SHP77 (cell line): ENCODE measurements around the gene ECSIT.
A peak's percentile ranks its signal among the peaks of the same experiment; 100 is the strongest.
"Not testable (repeated sequence)": the region's sequence is repeated elsewhere in the genome, so short reads cannot be mapped to it uniquely, and the experiment has no call there.

Experiments
- DNase-seq, 2 experiments: peaks; one replicate each; lab custom pipeline; 2025; lab: John Stamatoyannopoulos, UW

The ECSIT gene, protein sequence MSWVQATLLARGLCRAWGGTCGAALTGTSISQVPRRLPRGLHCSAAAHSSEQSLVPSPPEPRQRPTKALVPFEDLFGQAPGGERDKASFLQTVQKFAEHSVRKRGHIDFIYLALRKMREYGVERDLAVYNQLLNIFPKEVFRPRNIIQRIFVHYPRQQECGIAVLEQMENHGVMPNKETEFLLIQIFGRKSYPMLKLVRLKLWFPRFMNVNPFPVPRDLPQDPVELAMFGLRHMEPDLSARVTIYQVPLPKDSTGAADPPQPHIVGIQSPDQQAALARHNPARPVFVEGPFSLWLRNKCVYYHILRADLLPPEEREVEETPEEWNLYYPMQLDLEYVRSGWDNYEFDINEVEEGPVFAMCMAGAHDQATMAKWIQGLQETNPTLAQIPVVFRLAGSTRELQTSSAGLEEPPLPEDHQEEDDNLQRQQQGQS

DNA sequence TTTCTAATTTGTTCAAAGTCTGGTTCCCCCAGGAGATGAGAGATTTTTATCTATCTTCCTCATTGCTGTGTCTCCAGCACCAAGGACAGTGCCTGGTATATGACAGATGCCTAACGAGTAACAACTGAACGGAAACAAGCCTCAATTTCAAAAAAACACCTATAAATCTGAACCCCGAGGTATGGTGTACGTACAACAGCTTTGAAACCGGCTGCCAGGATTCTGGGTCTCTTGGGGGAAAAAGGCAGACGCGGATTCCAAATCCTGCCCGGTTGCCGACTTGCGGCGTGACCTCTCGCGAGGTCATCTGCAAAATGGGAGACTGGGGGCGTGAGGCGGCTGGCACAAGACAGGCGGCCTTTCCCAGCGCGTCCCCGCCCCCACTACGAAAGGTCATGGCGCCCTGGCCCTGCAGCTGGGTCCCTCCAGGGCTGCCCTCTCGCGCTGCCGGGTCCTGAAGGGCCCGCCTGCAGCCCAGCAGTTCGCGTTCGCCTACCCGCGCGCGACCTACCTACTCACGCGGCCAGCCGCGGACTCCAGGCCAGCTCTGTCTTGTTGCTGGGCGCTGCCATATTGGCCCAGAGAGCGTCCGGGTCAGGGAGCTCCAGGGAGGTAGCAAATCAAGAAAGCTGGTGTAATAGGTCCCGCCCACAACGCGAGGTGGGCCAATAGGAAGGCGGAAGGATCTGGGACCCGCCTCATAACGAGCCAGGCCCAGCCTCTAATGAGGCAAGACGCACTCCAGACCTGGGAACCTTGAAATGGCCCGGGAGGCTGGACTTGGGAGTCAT, at the start of gene ECSIT:
Gene ECSIT (minus strand): TSS at position 584 of the 791 bp plus-strand sequence. CDS start 9,964 bp downstream, outside the sequence.
- DNase-seq = peak; percentile 97

DNA sequence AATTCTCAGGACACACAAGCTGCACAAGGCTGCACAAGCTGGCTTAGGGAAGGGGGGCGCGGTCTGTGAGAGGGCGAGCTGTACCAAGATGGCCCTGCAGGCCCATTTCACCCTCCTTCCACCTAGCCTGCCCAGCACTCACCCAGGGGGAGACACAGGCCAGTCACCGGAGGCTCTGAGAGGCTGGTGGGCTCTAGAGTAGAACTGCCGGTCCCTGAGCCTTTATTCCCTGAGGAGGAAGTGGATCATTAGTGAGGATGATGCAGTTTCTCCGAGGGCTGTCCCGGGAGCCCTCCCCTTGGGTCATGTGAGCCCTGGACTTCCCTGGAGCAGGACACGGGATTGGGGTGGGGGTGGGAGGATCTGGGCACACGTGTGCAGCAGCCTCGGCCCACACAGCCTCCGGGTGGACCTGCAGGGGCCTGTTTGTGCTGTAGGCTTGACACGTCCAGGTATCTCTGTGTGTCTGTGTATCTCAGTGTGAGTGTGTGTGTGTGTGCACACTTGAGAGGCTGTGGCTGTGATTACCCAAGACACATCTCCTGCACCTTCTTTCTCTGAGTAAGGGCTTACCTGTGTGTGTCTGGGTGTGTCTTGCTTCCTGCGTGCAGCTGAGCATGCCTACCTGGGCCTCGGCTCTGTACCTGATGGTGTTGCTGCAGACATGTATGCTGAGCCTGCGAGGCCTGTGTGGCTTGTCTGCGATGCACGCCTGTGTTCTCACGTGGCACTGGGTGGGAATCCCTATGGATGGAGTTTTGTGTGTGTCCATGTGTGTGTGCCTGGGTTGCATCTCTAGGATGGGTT, 48.7 kb upstream of the ECSIT start, which contains the start of gene ACP5:
Gene ACP5 (minus strand): TSS at position 195 of the 807 bp plus-strand sequence. CDS start 328 bp downstream, outside the sequence.
- DNase-seq = no peak

DNA sequence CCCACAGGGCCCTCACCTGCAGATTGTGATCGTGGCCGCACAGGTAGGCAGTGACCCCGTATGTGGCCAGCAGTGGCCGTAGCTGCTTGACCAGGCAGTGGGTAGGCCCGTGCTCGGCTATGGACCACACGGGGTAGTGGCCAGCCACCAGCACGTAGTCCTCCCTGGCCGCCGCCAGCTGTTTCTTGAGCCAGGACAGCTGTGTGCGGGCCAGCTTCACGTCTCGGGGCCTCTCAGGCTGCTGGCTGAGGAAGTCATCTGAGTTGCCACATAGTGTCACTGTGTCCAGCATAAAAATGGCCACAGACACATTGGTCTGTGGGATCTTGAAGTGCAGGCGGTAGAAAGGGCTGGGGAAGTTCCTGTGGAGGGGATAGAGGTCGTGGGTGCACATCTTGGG, 47.3 kb upstream of the ECSIT start:
- DNase-seq = no peak

DNA sequence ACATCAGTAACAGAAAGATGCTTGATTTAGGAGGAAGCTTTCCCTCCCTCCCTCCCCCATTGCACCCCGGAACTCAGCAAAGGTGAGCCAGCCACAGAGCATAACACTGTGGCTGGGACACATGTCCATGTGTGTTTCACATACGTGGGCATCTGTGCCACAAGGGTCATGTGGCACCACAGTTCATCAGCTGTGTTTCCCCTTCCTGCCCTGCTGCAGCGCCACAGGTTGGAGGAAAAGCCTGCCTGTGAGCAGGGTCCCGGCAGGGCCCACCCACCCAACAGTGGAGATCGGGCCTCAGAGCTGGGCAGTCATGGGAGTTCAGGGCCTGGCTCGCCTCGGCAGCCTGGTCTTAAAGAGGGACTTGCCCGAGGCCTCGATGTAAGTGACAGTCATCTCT, 45.8 kb upstream of the ECSIT start:
- DNase-seq = no peak

DNA sequence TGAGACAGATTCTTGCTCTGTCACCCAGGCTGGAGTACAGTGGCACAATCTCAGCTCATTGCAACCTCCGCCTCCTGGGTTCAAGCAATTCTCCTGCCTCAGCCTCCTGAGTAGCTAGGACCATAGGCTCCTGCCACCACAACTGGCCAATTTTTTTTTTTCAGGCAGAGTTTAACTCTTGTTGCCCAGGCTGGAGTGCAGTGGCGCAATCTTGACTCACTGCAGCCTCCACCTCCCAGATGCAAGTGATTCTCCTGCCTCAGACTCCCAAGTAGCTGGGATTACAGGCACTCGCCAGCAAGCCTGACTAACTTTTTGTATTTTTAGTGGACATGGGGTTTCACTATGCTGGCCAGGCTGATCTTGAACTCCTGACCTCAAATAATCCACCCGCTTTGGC, 44.8 kb upstream of the ECSIT start:
- not testable (repeated sequence) for DNase-seq

DNA sequence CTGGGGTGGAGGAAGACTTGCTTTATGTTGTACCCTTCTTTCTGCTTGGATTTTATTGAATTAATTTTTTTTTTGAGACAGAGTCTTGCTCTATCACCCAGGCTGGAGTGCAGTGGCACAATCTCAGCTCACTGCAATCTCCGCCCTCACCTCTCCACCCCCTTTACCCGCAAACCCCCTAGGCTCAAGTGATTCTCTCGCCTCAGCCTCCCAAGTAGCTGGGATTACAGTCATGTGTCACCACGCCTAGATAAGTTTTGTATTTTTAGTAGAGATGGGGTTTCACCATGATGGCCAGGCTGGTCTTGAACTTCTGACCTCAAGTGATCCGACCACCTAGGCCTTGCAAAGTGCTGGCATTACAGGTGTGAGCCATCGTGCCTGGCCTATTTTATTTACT, 44.4 kb upstream of the ECSIT start:
- not testable (repeated sequence) for DNase-seq

DNA sequence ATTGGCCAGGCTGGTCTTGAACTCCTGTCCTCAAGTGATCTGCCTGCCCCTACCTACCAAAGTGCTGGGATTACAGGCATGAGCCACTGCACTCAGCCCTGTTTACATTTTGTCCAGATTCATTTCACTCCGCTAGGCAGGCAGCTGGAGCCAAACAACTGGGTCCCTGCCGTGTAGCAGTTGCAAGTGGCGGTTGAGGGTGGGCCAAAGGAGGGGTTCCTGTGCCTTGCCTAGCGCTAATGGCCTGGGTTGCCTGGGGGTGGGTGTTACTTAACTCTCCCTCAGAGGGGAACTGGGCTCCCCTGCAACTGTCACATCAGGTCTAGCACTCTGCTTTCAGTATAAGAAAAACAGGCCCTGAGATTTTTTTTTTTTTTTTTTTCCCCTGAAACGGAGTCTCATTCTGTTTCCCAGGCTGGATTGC, 41.1 kb upstream of the ECSIT start:
- no peak for DNase-seq

DNA sequence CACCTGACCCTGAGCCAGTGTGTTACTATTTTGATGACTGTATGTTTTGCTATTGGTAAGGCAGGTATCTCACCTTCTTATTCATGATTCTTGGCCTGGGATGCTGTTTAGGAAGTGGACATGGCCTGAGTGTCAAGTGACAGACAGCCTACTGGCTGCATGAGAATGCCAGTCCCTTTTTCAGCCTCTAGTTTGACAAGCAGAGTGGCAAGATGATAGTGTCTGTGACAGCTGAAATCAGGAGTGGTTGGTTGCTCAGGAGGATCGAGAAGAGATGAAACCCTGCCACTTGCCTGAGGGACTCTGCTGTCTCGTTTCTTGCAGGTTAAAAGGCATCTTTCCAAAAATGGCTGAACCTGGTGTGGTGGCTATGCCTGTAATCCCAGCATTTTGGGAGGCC, 37.2 kb upstream of the ECSIT start:
- no peak for DNase-seq

DNA sequence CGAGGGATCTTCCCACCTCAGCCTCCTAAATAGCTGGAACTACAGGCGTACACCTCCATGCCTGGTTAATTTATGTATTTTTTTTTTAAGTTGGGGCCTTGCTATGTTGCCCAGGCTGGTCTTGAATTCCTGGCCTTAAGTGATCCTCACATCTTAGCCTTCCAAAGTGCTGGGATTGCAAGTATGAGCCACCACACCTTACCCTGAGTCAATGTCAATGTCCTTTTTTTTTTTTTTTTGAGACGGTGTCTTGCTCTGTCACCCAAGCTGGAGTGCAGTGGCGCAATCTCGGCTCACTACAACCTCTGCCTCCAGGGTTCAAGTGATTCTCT, 36.7 kb upstream of the ECSIT start:
- DNase-seq = not testable (repeated sequence)

DNA sequence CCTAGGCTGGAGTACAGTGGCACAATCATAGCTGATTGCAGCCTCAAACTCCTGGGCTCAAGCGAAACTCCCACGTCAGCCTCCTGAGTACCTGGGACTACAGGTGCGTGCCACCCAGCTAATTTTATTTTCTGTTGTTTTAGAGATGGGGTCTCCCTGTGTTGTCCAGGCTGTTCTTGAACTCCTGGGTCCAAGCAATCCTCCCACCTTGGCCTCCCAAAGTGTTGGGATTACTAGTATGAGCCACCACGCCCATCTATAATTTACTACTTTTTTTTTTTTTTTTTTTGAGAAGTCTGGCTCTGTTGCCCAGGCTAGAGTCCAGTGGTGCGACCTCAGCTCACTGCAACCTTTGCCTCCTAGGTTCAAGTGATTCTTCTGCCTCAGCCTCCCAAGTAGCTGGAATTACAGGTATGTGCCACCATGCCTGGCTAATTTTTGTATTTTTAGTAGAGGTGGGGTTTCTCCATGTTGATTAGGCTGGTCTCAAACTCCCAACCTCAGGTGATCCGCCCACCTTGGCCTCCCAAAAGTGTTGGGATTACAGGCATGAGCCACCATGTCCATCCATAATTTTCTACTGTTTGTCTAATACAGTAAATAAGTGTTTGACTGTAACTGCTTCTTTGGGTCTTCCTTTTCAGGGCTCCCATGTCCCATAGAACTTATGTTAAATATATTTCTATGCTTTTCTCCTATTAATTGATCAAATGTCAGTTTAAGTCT, 35.3 kb upstream of the ECSIT start:
- not testable (repeated sequence) for DNase-seq

DNA sequence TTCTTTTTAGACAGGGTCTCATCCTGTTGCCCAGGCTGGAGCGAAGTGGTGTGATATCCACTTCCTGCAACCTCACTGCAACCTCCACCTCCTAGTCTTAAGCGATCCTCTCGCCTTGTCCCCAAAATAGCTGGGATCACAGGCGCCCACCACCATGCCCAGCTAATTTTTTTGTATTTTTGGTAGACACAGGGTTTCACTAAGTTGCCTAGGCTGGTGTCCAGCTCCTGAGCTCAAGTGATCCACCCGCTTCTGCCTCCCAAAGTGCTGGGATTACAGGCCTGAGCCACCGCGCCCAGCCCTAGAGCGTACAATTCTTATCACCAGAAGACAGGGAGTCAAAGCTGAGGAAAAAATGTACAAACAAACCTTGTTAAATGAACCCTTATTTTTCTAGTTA, 34.6 kb upstream of the ECSIT start:
- DNase-seq = no peak

DNA sequence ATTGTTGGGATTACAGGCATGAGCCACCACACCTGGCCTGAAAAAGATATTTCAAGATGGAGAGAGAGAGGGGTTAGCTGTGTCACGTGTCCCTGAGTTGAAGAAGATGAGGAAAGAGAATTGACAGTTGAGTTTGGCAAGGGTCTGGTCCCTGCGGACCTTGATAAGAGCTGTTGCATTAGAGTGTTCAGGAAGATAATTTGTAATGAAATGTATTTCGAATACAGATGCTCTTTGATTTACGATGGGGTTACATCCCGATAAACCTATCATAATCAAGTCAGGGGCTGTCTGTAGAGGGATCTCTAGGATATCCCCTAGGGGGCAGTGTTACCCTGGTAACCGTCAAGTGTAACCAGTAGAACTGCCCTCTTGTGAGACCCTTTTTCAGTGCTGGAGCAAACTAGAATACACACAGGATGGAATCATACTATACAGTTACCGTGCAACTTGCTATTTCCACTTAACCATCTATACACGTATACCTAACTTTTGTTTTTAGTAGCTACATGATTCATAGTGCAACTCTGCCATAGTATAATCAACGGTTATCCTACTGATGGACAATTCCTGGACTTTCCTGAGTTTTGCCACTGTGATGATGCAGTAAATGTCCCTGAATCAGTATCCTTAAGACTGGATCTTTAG, 31.6 kb upstream of the ECSIT start:
- peak; percentile 76 to 83 for DNase-seq

DNA sequence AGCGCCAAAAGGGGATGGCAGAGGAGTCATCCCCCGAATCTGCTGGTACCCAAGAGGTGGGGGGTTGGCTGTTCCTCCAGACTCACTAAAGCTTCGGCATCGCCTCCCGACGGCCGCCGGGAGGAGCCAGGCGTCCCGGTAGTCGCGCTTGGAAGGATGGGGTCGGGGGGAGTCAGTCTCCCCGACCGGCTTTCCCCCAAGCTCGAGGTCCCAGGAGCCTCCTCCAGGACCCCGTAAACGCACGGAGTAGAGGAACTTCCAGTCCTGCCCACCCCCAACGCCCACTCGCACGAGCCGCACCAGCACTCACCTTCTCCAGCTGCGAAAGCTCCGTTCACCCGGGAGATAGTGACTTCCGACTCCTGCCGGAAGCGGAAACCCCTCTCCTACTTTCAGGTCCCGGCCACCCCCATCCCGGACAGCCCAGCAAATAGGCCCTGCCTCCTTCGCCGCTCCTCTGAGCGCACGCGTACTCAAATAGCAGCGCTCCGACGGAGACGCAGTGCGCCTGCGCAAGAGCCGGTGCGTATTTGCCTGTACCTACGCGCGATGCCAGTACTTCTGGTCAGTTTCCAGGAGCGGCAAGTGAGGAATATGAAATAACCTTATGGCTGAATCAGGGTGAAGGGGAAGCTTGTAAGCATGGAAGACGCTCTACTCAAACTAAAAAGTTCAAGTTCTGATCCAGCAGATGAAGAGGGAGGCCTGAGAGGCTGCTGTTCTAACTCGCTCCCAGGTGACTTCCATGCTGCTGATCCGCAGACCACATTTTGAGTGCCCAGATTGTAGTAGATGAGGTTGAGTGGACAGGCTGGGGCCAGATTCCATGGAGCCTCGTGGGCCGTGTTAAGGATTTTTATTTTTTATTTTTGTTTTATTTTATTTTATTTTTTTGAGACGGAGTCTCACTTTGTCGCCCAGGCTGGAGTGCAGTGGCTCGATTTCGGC, 30.2 kb upstream of the ECSIT start, which contains the start of gene ELOF1:
Gene ELOF1 (minus strand): TSS at position 350 of the 948 bp plus-strand sequence. CDS start 4,883 bp downstream, outside the sequence.
- DNase-seq = peak; percentile 98

DNA sequence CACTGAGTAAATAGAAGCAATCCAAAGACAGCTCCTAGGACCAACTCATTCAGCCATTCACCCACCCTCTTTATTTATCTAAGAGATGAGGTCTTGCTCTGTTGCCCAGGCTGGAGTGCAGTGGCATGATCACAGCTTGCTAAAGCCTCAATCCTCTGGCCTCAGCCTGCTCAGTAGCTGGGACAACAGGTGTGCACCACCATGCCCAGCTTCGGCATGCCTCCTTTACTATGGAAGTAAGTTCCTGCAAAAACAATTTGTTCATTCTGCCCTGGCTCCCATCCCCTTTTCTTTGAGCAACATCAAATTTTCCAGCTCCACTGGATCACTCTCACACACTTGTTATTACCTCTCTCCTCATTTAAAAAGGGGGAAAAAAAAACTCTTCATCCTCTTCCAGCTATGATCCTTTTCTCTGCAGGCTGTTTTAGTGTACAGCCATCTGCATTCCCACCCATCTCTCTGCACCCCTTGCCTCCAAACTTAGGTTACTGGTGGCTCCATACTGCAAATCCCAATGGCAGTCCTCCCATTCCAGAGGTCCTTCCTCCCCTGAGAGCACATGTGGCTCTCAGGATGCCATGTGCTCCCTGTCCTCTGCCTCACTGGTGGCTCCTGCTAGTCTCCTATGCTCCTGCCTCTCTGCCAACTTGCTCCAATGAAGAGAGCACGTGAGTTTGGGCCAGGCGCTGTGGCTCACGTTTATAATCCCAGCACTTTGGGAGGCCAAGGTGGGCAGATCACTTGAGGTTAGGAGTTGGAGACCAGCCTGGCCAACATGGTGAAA, 27.9 kb upstream of the ECSIT start:
- no peak for DNase-seq

DNA sequence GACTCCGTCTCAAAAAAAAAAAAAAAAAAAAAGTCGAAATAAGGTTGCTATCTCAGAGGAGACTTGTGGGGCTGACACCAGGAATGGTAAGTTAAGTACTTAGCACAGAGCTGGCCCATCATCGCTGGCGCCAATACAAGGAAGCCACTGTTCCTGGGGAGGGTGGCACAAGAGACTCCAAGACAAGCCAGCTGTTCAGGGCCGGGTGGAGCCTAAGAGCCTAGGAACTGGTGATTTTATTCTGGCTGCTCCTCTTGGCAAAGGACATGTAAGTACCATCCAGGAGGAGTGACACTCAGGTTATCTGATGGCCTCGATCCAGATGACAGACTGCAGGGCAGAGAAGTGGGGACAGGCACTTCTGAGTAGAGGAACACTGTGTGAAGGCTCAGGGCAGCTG, 26.3 kb upstream of the ECSIT start:
- no peak for DNase-seq

DNA sequence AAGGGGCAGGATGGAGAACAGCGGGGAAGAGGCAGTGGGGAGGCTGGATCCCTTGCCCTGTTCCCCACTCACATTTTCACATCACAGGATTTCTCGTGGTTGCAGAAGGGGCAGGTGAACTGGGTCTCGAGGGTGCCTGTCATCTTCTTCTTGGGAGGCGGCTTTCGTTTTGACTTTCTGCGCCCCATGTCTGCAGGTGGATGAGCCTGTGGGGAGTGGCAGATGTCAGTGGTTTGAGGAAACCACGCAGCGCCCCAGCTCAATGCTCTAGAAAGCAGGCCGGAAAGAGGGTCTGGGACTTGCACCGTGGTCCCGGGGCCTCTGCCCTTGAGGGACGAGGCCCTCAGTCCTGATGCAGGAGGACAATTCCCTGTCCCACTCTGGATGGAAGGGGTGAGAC, 25.2 kb upstream of the ECSIT start:
- no peak for DNase-seq

DNA sequence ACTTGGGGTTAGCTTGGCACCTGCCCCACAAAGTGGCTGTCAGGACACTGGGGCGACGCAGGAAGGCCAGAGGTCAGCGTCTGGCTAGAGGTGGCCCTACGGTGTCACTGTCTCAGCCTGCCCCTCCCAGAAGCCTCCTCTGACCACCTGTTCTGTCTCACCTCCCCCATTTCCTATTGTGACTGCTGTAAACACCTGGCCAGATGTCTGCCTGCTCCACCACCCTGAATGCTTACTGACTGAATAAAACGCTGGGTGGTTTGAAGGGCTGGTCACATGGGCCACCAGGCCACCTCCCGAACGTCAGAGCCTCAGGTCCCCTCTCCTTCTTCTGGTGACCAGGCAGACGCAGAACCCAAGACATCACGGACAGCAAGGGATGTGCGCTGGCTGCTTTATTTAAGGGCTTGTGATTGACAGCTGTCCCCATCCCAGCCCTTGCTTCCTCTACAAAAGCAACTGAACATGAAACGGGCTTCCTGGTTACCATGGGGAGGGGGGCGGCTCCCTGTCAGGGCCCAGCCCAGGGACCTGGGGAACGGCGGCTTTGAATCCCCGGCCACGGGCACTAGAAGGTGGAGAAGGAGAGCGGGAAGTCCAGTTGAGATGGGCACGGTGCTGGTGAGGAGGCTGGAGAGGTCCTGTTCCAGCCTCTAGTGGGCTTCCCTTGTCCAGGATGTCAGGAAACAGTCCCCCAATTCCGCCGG, 23.9 kb upstream of the ECSIT start:
- DNase-seq = no peak

DNA sequence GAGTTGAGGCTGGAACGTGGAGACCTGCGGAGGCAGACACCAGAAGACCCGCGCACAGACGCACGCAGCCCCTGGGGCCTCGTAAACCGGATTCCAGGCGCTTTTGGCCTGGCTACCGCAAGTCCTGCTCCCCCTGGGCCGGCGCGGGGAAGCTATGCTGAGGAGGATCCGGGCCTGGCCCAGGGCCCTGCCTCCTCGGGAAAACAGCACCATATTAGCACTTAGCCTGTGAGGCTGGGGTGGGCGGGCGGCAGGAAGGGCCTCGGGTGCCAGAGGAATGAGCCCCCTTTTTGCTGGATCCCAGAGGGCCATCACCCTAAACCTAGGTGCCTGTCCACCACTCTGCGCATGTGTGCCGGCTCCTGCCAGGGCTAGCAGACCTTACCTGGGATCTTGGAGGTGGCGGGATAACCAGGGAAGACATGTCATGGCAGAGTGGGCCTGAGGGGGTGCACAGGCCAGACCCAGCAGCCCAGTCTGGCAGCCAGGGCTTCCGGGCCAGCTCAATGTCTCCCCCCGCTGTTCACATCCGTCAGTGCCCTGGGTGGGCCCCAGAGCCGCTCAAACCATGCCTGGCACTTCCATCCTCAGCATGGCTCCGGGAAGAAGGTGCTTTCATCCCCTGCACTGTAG, 22.8 kb upstream of the ECSIT start:
- no peak for DNase-seq
